Lower leg skin (tissue), 4 donors: ENCODE measurements around the gene ALG10. TPM values are rescaled to one million over a fixed set of nuclear protein-coding genes. Genes with fewer than 3 reads are reported as not detected.
"Not testable (repeated sequence)": the region's sequence is repeated elsewhere in the genome, so short reads cannot be mapped to it uniquely, and the experiment has no call there.

Source experiments
- DNase-seq, 2 donors: peaks; one replicate each; pipeline ENCODE4 v3.0.0-alpha.2; 2019; ENCODE audit warnings: low spot score in 2 of 2
- H3K4me3 ChIP-seq: fragments of 200-600 bp; sonication (generic); 2 replicates; pipeline ENCODE4 v1.5.1; 2017; ENCODE audit warnings: mild to moderate bottlenecking, low read depth; ENCODE audit not compliant: poor library complexity, severe bottlenecking
- POLR2A ChIP-seq, 2 donors: fragments of 450-650 bp; IDR thresholded peaks; one replicate each; pipeline ENCODE4 v1.6.1; 2016 to 2017; ENCODE audit warnings: antibody characterized with exemption in 2 of 2, mild to moderate bottlenecking in 1 of 2, moderate library complexity in 1 of 2
- WGBS, 2 donors: methylation state at CpG; one replicate each; pipeline ENCODE4 v1.1.5; 2018; 5-methylcytosine and 5-hydroxymethylcytosine counted together
- intact Hi-C: fragments of 100-400 bp; cut with DNase I; formaldehyde crosslinking; loops from one replicate; pipeline ENCODE4 v1.15.0; 2023; ENCODE audit warnings: low total_unique reads
- total RNA-seq, 4 donors: library from RNA; depleted of rRNA; stranded (reverse); fragments of >200 nt; gene quantifications; one replicate each; pipeline ENCODE4 v1.1.0, GENCODE V29; 2016
- TF ChIP-seq, protein P1 (sequence below), 3 donors: fragments of 450-650 bp; IDR thresholded peaks; one replicate each; pipeline ENCODE4 v1.5.1; 2016; ENCODE audit warnings: antibody characterized with exemption in 3 of 3, mild to moderate bottlenecking in 3 of 3, moderate library complexity in 2 of 3

The ALG10 gene, protein sequence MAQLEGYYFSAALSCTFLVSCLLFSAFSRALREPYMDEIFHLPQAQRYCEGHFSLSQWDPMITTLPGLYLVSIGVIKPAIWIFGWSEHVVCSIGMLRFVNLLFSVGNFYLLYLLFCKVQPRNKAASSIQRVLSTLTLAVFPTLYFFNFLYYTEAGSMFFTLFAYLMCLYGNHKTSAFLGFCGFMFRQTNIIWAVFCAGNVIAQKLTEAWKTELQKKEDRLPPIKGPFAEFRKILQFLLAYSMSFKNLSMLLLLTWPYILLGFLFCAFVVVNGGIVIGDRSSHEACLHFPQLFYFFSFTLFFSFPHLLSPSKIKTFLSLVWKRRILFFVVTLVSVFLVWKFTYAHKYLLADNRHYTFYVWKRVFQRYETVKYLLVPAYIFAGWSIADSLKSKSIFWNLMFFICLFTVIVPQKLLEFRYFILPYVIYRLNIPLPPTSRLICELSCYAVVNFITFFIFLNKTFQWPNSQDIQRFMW
- 1 to 10 TPM; 4.0 to 6.5 (median 4.8) TPM for total RNA-seq

DNA sequence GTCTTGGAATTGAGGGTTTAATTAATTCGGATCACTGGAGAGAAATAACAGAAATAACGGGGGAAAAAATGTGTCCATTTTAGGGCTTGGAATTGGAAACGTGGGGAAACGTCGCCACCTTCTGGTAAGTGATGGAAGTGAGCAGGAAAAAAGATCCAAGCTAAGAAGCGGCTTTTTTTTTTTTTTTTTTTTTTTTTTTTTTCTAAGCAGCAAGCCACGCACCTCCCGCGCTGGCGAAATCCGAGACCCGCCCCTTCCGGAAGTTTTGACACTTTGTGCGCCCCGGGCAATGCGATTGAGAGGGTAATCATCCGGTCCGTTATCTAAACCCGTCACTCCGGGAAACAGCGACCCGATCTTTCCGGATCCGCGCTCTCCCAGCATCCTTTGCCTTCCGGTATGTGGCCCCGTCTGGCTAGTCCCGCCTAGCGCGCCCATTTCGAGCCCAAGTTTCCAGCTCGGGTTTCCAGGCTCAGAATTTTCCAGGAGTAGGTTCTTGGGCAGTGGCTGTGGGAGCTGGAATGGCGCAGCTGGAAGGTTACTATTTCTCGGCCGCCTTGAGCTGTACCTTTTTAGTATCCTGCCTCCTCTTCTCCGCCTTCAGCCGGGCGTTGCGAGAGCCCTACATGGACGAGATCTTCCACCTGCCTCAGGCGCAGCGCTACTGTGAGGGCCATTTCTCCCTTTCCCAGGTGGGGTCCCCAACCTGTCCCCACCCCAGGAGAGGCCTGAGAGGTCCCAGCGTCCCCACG is at the start of gene ALG10:
ALG10 (plus strand) TSS at position 418 of the 752 bp plus-strand sequence; CDS start at position 522, 104 bp downstream.
- intact Hi-C loops = loop anchor here (5.0 kb wide), 1 partner anchor 1265 kb away; the partner anchor contains the start of gene YARS2
- WGBS, 2 donors = 0 to 1% methylated on average over 44 of the region's 44 CpGs

DNA sequence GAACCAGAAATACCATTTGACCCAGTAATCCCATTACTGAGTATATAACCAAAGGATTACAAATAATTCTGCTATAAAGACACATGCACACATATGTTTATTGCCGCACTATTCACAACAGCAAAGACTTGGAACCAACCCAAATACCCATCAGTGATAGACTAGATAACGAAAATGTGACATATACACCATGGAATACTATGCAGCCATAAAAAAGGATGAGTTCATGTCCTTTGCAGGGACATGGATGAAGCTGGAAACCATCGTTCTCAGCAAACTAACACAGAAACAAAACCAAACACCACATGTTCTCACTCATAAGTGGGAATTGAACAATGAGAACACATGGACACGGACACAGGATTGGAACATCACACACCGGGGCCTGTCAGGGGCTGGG is 49.4 kb upstream of the ALG10 start:
- intact Hi-C loops, DNase-seq, H3K4me3 ChIP-seq: not testable (repeated sequence)
- 80 to 84% methylated on average over 5 of the region's 5 CpGs for WGBS, 2 donors

More for the DNA sequence above, at the start of gene ALG10:
- TF ChIP-seq, protein P1, sequence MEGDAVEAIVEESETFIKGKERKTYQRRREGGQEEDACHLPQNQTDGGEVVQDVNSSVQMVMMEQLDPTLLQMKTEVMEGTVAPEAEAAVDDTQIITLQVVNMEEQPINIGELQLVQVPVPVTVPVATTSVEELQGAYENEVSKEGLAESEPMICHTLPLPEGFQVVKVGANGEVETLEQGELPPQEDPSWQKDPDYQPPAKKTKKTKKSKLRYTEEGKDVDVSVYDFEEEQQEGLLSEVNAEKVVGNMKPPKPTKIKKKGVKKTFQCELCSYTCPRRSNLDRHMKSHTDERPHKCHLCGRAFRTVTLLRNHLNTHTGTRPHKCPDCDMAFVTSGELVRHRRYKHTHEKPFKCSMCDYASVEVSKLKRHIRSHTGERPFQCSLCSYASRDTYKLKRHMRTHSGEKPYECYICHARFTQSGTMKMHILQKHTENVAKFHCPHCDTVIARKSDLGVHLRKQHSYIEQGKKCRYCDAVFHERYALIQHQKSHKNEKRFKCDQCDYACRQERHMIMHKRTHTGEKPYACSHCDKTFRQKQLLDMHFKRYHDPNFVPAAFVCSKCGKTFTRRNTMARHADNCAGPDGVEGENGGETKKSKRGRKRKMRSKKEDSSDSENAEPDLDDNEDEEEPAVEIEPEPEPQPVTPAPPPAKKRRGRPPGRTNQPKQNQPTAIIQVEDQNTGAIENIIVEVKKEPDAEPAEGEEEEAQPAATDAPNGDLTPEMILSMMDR (IDR thresholded peaks at IDR 0.05) = no peak
- no peak for TF ChIP-seq POLR2A (IDR thresholded peaks at IDR 0.05)
- peak within 1 kb of the TSS; percentile 70 for H3K4me3 ChIP-seq
- peak; percentile 98 to 99 for DNase-seq

DNA sequence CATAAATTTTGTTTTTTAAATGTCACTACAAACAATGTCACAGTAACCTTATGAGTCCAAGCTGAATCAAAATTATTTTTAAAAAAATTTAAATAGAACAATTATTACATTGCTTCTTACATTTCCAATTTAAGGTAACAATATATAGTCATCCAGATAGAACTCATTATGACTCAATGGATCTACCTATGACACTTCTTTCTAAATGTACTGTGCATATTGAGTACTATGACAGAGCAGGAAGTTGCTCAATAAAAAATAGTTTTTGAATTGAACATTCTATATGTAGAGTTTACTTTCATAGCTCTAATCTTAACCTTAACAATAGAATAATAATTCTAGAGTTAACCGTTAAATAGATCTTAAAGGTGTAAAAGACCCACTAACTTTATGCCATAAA is 44.4 kb upstream of the ALG10 start:
- 89 to 91% methylated on average over 1 of the region's 1 CpG for WGBS, 2 donors

DNA sequence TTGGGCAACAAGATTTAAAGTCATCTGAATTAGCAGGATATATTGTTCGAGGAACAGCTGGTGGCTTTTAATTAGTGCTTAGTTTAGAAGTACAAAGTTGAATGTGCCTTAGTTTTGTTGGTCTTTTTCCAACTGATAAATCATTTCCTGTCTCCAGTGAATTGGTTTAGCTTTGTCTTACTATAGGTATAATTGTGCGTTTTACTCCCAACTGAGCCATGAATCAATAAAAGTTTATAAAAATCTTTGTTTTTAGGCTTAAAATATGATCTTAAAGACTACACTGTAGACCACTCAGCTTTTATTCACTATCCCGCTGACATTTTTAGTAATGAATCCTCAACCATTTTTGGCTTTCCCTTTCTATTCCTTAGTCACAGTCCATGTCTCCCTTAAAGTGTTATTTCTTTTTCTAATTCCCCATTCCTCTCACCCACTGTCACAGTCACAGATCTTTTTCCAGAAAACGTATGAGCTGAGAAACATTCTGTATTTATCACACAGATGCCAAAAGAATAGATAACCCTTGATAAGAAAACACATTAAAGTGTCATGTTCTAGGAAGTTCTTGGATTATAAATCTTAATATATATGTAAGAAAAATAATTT is 34.0 kb upstream of the ALG10 start:
- 42 to 46% methylated on average over 4 of the region's 4 CpGs for WGBS, 2 donors
- intact Hi-C loops = no loop called here
- no peak for DNase-seq
- H3K4me3 ChIP-seq = no peak overlapping the region
- TF ChIP-seq POLR2A (IDR thresholded peaks at IDR 0.05) = no peak
- TF ChIP-seq, protein P1 (IDR thresholded peaks at IDR 0.05) = no peak

More for the DNA sequence above, 44.4 kb upstream of the ALG10 start:
- DNase-seq = no peak
- no peak overlapping the region for H3K4me3 ChIP-seq
- TF ChIP-seq, protein P1 (IDR thresholded peaks at IDR 0.05) = no peak
- no peak for TF ChIP-seq POLR2A (IDR thresholded peaks at IDR 0.05)
- intact Hi-C loops = no loop called here

DNA sequence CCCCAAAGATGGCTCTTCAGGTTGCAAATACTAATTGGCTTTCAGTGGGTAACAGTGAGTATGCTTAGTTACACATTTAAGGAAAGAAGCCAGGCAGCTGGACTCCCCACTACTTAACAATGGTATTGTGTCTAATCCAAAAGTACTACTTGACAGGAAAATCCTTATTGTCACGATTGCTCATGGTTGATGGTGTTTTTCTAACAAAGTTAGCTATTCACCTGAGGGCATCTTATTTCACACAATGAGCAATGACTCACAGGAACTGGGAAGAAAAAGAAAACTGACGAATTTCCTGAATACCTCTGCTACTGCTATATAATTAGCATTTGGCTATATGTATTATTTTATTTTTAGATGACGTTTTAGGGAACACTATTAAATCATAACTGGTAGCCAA is 33.4 kb upstream of the ALG10 start:
- intact Hi-C loops = no loop called here
- H3K4me3 ChIP-seq = no peak overlapping the region
- TF ChIP-seq POLR2A (IDR thresholded peaks at IDR 0.05) = no peak
- TF ChIP-seq, protein P1 (IDR thresholded peaks at IDR 0.05) = no peak
- DNase-seq = no peak
- whole genome bisulfite sequencing, 2 donors = 32 to 36% methylated on average over 3 of the region's 3 CpGs
